Measurements from ENCODE around the gene LUC7L3.
"Not testable (repeated sequence)": the region's sequence is repeated elsewhere in the genome, so short reads cannot be mapped to it uniquely, and the experiment has no call there.

LUC7L3 gene

GRCh38 chr17:50790618-50791017 lies 71.2 kb downstream of the LUC7L3 start:
- DNase-seq: no peak

DNA sequence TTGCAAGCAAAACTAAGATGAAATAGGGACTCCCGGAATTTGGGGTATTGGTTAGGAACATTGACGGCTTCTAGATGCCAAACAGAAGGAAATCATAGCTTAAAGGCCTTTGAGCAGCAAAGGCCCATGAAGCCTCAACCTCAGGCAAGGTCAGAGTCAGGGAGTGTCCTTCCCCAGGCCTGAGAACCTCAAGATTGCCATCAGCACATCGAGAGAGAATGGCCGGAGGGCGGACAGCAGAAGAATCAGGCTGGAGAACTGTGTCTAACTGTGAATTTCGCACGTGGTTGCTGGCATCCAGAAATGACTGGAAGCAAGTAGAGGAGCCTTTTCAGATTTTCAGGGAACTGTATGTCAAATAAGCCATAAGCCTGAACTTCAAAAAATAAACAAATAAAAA lies 72.7 kb downstream of the LUC7L3 start:
- no peak for DNase-seq

- DNase-seq: no peak
Observed at GRCh38 chr17:50793007-50793406, 73.6 kb downstream of the LUC7L3 start.

GRCh38 chr17:50794361-50794760 lies 75.0 kb downstream of the LUC7L3 start:
- DNase-seq: no peak

GRCh38 chr17:50797135-50797810 lies 77.9 kb downstream of the LUC7L3 start:
- no peak for DNase-seq

GRCh38 chr17:50798424-50799288 lies 79.3 kb downstream of the LUC7L3 start:
- DNase-seq: no peak

DNA sequence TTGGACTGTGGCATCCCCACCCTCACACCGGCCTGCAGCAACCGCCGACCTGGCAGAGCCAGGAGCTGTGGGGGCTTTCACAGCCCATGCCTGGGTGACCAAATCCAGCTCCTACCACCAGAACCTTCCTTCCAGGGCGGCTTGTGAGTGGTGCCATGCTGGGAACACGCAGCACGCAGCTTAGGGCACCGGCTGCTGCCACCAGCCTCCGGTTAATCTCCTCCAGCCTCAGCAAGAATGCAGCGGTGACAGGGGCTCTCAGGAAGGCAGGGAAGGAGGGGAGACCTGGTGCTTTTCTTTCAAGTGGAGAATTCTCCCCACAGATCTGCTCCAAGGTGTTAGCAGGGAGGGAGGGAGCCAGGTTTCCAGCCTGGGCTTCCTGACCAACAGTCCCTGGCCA lies 80.2 kb downstream of the LUC7L3 start:
- no peak for DNase-seq

DNA sequence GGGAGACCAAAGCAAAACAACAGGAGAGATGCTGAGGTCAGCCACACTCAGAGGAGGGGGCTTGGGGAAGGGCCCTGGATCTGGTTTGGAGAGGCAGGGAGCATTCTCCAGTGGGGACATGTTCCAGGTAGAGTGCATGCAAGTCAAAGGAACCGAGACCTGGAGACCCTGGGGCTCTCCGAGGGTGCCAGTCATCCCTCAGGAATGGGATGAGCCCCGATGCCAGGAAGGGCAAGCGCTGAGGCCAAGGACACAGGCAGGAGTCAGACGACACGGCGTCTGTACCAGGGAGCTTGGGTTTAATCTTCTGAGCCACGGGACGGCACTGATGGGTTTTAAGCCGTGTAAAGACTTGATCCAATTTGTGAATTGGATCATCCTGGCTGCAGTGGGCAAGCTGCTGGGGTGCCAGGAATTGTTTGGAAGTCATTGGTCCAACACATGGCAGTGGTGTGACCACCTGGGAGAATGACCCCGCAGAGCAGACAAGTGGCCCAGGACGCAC lies 80.8 kb downstream of the LUC7L3 start:
- DNase-seq: no peak

GRCh38 chr17:50802609-50803571 lies 83.5 kb downstream of the LUC7L3 start:
- no peak for DNase-seq

DNA sequence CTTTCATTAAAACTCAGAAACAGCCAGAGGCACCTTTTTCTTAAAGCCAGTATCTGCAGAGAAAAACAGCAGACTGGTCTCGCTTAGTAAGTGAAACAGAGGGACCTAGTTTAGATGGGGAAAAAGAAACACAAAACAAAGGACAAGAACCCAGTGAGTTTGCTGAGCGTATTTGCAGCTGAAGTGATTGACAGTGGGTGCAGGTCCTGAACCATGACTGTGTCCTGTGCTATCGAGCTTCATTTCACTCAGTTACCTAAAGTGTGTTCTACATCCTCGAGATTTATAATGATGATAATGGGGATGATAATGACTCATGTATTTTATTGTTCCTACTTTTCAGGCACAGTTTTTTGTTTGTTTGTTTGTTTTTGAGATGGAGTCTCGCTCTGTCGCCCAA lies 84.3 kb downstream of the LUC7L3 start:
- DNase-seq: no peak

DNA sequence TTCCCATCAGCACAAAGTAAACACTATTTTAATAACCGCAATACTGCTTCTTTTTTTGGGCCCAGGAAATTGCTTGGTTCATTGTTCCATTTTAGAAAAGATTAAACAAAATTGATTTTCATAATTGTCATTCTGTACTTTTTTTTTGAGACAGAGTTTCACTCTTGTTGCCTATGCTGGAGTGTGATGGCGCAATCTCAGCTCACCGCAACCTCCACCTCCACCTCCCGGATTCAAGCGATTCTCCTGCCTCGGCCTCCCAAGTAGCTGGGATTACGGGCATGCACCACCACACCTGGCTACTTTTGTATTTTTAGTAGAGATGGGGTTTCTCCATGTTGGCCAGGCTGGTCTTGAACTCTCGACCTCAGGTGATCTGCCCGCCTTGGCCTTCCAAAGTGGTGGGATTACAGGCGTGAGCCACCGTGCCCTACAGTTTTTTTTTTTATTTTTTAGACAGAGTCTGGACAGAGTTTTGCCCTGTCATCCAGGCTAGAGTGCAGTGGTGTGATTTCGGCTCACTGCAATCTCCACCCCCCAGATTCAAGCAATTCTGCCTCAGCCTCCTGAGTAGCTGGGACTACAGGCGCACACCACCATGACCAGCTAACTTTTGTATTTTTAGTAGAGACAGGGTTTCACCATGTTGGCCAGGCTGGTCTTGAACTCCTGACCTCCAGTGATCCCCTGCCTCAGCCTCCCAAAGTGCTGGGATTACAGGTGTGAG lies 85.5 kb downstream of the LUC7L3 start:
- DNase-seq: not testable (repeated sequence)

GRCh38 chr17:50805486-50805885 lies 86.1 kb downstream of the LUC7L3 start:
- no peak for DNase-seq

All from NCI-H1105 (cell line).